DOHH2 (cell line): ENCODE results near the gene ACP6.
A peak's percentile ranks its signal among the peaks of the same experiment; 100 is the strongest.

Experiments used
- H3F3A ChIP-seq: fragments of 200-600 bp; sonication (generic), shearing (Covaris generic); 2 replicates; pipeline ENCODE4 v1.6.0; 2016; ENCODE audit warnings: antibody characterized with exemption, mild to moderate bottlenecking; ENCODE audit not compliant: control insufficient read depth, insufficient read depth
- H3K27ac ChIP-seq: fragments of 200-600 bp; sonication (generic); 2 replicates; pipeline ENCODE4 v1.5.1; 2014; ENCODE audit warnings: low read depth, mild to moderate bottlenecking, low read length, moderate library complexity
- H3K27me3 ChIP-seq: fragments of 200-600 bp; sonication (generic); 2 replicates; pipeline ENCODE4 v1.6.1; 2014; ENCODE audit warnings: mild to moderate bottlenecking, low read length, mixed read lengths; ENCODE audit not compliant: control insufficient read depth
- H3K36me3 ChIP-seq: fragments of 200-600 bp; sonication (generic); 2 replicates; pipeline ENCODE4 v1.6.1; 2014; ENCODE audit warnings: mild to moderate bottlenecking, low read length, moderate library complexity, mixed read lengths; ENCODE audit not compliant: control insufficient read depth
- H3K4me1 ChIP-seq: fragments of 200-600 bp; sonication (generic); 2 replicates; pipeline ENCODE4 v1.6.1; 2014; ENCODE audit warnings: mild to moderate bottlenecking, low read length, mixed read lengths; ENCODE audit not compliant: control insufficient read depth
- H3K4me2 ChIP-seq: fragments of 200-600 bp; sonication (generic); 2 replicates; pipeline ENCODE4 v1.6.0; 2014; ENCODE audit warnings: mild to moderate bottlenecking, low read length, moderate library complexity
- H3K4me3 ChIP-seq: fragments of 200-600 bp; sonication (generic); 2 replicates; pipeline ENCODE4 v1.5.1; 2014; ENCODE audit warnings: mild to moderate bottlenecking, low read length, mixed read lengths
- H3K79me2 ChIP-seq: fragments of 200-600 bp; sonication (generic); 2 replicates; pipeline ENCODE4 v1.6.1; 2014; ENCODE audit warnings: mild to moderate bottlenecking, low read length, mixed read lengths; ENCODE audit not compliant: control insufficient read depth
- H3K9me2 ChIP-seq: fragments of 200-600 bp; sonication (generic); replicated peaks from 2 replicates; pipeline ENCODE4 v1.6.1; 2014; ENCODE audit warnings: mild to moderate bottlenecking, low read length, mixed read lengths; ENCODE audit not compliant: control insufficient read depth
- H3K9me3 ChIP-seq: fragments of 200-600 bp; sonication (generic); 2 replicates; pipeline ENCODE4 v1.6.1; 2014; ENCODE audit warnings: antibody characterized with exemption, low read length, mixed read lengths; ENCODE audit not compliant: control insufficient read depth, insufficient read depth
- H4K20me1 ChIP-seq: fragments of 200-600 bp; sonication (generic); 2 replicates; pipeline ENCODE4 v1.6.0; 2014; ENCODE audit warnings: low read depth, mild to moderate bottlenecking, antibody characterized with exemption, low read length, moderate library complexity; ENCODE audit not compliant: control insufficient read depth, insufficient read depth
- CTCF ChIP-seq: fragments of 200-600 bp; sonication (generic); IDR thresholded peaks from one replicate; pipeline ENCODE4 v1.5.1; 2014; ENCODE audit warnings: antibody characterized with exemption, mild to moderate bottlenecking, low read depth, low read length; ENCODE audit not compliant: poor library complexity, severe bottlenecking
- EZH2phosphoT487 ChIP-seq: fragments of 200-600 bp; sonication (generic); IDR thresholded peaks from 2 replicates; pipeline ENCODE4 v1.6.1; 2017; ENCODE audit warnings: borderline replicate concordance, mild to moderate bottlenecking, antibody characterized with exemption, low read length, moderate library complexity, mixed read lengths

ACP6 gene

DNA sequence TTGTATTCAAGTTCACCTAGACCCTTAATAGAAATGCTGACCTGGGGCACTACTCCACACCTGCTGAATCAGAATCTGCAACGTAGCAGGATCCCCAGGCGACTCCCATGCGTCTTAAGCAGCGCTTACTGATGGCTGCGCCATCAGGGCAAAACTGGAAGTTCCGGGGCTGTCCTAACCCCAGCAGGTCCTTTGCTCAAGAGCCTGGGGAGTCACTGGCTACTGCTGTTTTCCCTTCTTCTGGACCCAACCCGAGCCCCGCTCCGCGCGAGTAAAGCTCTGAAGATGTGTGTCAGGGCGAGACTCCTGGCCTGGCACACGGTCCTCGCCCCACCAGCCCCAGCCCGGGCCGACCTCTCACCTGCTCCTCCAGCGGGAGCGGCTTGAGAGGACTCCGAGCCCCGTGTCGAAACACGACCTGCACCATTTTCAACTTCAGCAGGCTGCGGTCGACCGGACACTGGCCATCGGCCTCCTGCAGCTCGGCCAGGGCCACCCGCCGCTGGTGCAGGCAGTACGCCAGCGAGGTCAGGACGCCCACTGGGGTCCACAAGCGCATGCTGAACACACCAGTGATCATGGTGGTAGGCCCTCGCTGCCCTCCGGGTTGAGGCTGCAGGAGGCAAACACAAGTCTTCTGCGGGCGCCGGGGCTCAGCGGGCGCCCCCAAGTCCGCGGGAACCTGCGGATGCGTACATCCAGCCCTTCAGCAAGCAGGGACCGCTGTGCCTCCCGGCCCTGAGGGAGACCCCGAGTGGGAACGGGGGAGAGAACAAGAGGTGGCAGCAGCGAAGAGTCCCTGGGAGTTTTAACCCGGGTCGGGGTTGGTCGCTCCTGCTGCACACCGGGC lies 630 bp downstream of the ACP6 start:
- TF ChIP-seq EZH2phosphoT487 = no peak
- no peak for TF ChIP-seq CTCF
- H3K36me3 ChIP-seq = no peaks in the 10 kb centered on the region
- H3K9me2 ChIP-seq = no peaks in the 10 kb centered on the region
- peak overlapping the region; percentile 77 for H3K4me2 ChIP-seq
- no peaks in the 10 kb centered on the region for H3K9me3 ChIP-seq
- H3K79me2 ChIP-seq = peaks cover 27% of the 10 kb centered on the region
- peaks cover 16% of the 10 kb centered on the region for H3K4me1 ChIP-seq
- H3K4me3 ChIP-seq = peak overlapping the region; percentile 77
- no peaks in the 10 kb centered on the region for H3F3A ChIP-seq
- peaks cover 6% of the 10 kb centered on the region for H3K27me3 ChIP-seq
- no peak overlapping the region for H3K27ac ChIP-seq
- H4K20me1 ChIP-seq = no peaks in the 10 kb centered on the region

DNA sequence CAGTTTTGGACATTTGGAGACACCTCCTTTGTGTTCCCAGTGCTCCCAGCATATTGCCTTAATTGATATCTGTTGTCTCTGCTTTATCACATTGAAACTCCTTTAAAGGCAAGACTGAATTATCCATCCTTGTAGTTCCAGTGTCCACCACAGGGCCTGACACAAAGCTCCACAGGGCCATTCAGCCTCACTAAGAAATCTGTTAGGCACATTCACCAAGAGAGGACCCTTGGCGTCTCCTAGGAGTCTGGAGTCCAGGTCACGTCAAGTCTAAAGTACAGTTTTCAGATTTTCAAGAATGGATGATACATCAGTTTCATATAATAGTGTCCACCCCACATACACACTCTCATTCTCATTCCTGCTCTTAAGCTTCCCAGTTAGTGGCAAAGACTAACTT lies 4.8 kb downstream of the ACP6 start:
- peaks cover 12% of the 10 kb centered on the region for H3K4me1 ChIP-seq
- H3K4me2 ChIP-seq = no peak overlapping the region

DNA sequence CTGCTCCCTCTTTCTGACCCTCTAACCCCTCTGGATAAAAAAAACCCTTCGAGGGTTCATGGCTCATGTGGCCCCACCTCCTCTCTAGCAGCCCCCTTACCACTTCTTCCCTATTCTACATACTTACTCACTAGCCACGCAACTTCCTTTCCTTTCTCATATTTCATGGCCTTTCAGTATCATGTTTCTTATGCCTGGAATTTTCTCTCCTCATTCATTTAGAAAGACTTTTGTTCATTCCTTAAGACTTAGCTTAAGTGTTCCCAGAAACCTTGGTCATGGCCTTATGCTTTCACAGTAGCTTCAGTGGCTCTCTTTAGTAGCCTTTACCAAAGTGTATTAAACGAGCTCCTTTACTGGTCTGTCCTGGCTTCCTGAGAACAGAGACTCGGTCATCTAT lies 6.1 kb downstream of the ACP6 start:
- H3F3A ChIP-seq = no peaks in the 10 kb centered on the region
- H3K4me2 ChIP-seq = no peak overlapping the region
- H4K20me1 ChIP-seq = no peaks in the 10 kb centered on the region
- peaks cover 3% of the 10 kb centered on the region; the same call in 1 of the 2 replicates for H3K36me3 ChIP-seq
- peaks cover 21% of the 10 kb centered on the region for H3K79me2 ChIP-seq
- no peak overlapping the region for H3K4me3 ChIP-seq
- no peaks in the 10 kb centered on the region for H3K27me3 ChIP-seq
- TF ChIP-seq EZH2phosphoT487 = no peak
- TF ChIP-seq CTCF = no peak
- peaks cover 9% of the 10 kb centered on the region for H3K4me1 ChIP-seq
- H3K27ac ChIP-seq = no peak overlapping the region
- no peaks in the 10 kb centered on the region for H3K9me3 ChIP-seq
- no peaks in the 10 kb centered on the region for H3K9me2 ChIP-seq

More for the DNA sequence above, 4.8 kb downstream of the ACP6 start:
- Histone ChIP-seq H3F3A (no peaks in the 10 kb centered on the region), H3K4me3 (no peak overlapping the region), H3K79me2 (peaks cover 27% of the 10 kb centered on the region), H3K9me3 (no peaks in the 10 kb centered on the region), H3K27ac (no peak overlapping the region), H3K36me3 (no peaks in the 10 kb centered on the region), H3K27me3 (no peaks in the 10 kb centered on the region), H3K9me2 (no peaks in the 10 kb centered on the region), H4K20me1 (no peaks in the 10 kb centered on the region)
- TF ChIP-seq EZH2phosphoT487 (no peak), CTCF (no peak)
